HG03469 (cell line): ENCODE measurements around the gene EXOSC6.
"Not testable (repeated sequence)": the region's sequence is repeated elsewhere in the genome, so short reads cannot be mapped to it uniquely, and the experiment has no call there.

Experiments used
- ATAC-seq: cut with Tn5 transposase; IDR thresholded peaks from one replicate; pipeline ENCODE4 v1.9.1; 2021; ENCODE audit warnings: mild to moderate bottlenecking, moderate library complexity, moderate number of reproducible peaks; ENCODE audit not compliant: unreplicated experiment

The EXOSC6 gene

GRCh38 chr16:70200063-70200462, 51.7 kb downstream of the EXOSC6 start:
- not testable (repeated sequence) for ATAC-seq

- ATAC-seq, result not testable (repeated sequence)
Measured at GRCh38 chr16:70199170-70199569, 52.6 kb downstream of the EXOSC6 start.

DNA sequence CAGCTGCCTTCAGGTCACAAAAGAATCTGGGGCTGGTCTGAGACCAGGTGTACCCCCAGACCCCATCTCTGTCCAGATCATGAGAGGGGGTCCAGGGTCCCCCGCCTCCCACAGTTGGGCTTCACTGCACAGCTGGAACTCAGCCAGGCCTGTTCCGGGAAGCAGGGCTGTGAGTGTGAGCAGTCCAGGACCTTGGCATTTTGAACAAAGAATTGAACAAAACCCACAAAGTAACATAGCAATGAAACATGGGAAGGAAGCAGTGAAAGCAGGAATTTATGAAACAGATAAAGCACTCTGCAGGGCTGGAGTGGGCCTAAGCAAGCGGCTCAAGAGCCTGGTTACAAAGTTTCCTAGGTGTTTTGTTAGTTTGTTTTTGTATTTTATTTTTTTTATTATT, 53.1 kb downstream of the EXOSC6 start:
- ATAC-seq, result not testable (repeated sequence)

DNA sequence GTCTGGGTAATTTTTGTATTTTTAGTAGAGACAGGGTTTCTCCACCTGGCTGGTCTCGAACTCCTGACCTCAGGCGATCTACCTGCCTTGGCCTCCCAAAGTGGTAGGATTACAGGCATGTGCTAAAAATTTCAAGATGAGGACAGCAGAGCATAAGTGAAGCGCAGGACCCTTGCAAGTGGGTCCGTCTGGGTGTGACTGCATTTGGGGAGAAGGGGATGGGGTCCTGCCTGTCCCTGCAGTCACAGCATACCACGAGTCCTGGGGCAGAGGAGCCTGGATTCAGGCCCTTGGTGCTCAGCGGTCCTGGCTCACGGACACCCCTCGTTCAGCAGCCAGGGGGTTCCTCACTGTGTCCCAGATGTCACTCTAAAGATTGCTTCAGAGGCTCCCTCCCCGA, 53.5 kb downstream of the EXOSC6 start:
- ATAC-seq, result not testable (repeated sequence)

GRCh38 chr16:70197611-70198010, 54.1 kb downstream of the EXOSC6 start:
- not testable (repeated sequence) for ATAC-seq
